ENCODE results near the gene FSTL1. TPM values are rescaled to one million over a fixed set of nuclear protein-coding genes. Genes with fewer than 3 reads are reported as not detected.
"Not testable (repeated sequence)": the region's sequence is repeated elsewhere in the genome, so short reads cannot be mapped to it uniquely, and the experiment has no call there.

Gene FSTL1
- total RNA-seq, 1 donor from 2014 or later: 0.12 TPM

DNA sequence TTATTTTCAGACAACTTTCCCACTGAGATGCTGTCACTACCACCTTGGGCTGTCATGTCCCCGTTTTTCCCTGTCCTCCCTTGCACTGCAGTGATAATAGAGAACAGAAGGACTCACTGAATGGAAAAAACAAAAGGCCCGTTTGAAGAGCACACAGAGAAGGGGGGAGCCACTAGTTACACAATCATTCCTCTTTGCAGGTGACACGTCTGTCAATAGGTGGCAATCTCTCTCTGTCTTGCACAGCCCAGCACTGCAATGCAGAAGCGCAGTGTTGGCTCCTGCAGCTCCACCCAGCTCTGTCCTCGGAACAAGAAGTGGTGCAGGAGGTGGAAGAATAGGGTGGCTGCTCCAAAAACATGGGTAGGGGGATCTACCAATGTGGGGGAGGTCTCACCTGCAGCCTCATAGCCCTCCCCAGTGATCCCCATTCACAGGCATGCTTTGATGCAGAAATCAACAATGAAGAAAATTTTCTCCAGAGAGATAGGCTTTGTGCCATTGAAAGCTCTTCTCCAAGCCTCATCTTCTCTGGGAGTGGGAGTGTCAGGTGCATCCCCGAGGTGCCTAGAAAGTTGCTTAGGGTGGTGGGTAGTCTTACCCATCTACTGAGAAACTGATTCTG, 31.8 kb downstream of the FSTL1 start:
- intact Hi-C loops (cut with micrococcal nuclease): loop anchor here (10.0 kb wide), 1 partner anchor 954 kb away; the partner anchor contains the start of genes POGLUT1 and TMEM39A

DNA sequence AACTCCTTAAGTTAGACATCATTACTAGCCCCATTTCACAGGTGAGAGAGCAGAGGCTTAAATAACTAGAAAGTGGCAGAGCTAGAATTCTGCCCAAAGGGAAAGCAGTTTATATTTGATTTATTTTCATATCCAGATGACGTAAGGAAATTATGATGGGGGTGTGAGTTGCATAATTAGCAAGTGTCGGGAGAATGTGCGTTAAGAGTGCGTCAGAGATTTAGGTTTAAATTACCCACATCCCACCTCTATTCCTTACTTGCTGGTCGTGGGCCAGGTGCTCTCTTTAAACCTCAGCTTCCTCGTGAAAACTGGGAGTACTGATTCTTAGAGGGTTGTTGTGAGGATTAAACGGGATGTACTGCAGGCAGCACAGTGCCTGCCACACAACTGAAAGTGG, 32.3 kb downstream of the FSTL1 start:
- intact Hi-C loops (cut with micrococcal nuclease): loop anchor here (10.0 kb wide), 1 partner anchor 954 kb away; the partner anchor contains the start of genes POGLUT1 and TMEM39A

GRCh38 chr3:120417272-120417911, 33.4 kb downstream of the FSTL1 start:
- intact Hi-C loops (cut with micrococcal nuclease): loop anchor here (1.0 to 10.0 kb wide), 11 partner anchors 68 to 953 kb away; partner anchors contain the start of genes GSK3B, GTF2E1, LRRC58 and NDUFB4

GRCh38 chr3:120416868-120417267, 33.9 kb downstream of the FSTL1 start:
- intact Hi-C loops (cut with micrococcal nuclease): loop anchor here (1.0 to 10.0 kb wide), 11 partner anchors 68 to 952 kb away; partner anchors contain the start of genes GSK3B, GTF2E1, LRRC58 and NDUFB4

DNA sequence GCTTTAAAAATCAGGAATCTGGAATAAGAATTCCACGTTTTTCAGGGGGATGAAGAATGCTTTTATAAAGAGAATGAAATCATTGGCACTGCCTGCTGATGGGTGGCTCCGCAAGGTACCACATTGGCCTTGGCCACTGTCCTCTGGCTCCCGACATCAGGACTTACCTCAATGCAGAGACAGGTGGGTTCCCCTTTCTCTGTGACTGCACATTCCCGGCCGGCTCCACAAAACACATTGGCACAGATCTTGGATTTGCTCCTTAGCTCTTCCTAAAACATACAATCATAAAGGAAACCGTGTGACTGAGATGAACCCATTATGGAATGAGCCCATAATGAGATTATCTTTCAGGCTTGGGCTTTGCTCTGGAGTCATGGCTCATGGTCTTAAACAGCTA, 35.0 kb downstream of the FSTL1 start:
- intact Hi-C loops (cut with micrococcal nuclease): loop anchor here (10.0 kb wide), 1 partner anchor 951 kb away; the partner anchor contains the start of genes POGLUT1 and TMEM39A

DNA sequence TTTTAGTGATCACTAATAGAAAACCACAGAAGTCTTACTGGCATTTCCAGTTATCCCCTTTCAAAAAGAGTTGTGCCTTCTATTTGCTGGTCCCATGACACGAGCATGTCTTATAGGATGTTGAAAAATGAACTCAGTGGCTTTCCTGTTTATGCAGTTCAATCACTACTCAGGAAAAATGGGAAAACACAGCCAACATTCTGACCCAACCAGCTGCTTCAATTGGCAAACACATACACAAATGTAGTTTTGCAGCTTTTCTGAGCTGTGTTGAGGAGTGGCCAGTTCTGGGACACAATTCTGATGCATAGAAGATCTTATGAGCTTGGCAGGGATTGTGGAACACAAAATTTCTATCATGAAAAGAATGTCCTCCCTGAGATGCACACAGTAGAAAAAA, 40.3 kb downstream of the FSTL1 start:
- intact Hi-C loops (cut with micrococcal nuclease): loop anchor here (10.0 kb wide), 1 partner anchor 946 kb away; the partner anchor contains the start of genes POGLUT1 and TMEM39A

DNA sequence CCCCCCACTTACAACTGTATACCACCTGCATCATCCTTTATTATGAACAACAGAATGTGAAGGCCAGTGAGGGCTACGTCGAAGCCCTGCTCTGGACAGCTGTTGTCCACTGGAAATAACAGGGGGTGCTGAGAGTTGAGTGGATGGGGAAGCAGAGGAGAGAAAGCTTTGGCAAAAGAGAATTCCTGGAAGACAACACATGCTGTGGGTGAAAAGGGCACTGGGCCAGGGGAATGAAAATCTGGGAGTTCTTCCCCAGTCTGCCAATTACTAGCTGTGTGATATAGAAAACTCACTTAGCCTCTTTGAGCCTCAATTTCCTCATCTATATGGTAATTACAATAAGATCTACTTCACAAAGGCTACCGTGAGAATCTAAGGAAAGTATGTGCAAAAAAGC, 40.7 kb downstream of the FSTL1 start:
- intact Hi-C loops (cut with micrococcal nuclease): loop anchor here (10.0 kb wide), 1 partner anchor 945 kb away; the partner anchor contains the start of genes POGLUT1 and TMEM39A

GRCh38 chr3:120407508-120408287, 43.1 kb downstream of the FSTL1 start:
- intact Hi-C loops (cut with micrococcal nuclease): no loop called here

- intact Hi-C loops (cut with micrococcal nuclease): no loop called here
These were observed 45.9 kb downstream of the FSTL1 start for GRCh38 chr3:120404876-120405275.

DNA sequence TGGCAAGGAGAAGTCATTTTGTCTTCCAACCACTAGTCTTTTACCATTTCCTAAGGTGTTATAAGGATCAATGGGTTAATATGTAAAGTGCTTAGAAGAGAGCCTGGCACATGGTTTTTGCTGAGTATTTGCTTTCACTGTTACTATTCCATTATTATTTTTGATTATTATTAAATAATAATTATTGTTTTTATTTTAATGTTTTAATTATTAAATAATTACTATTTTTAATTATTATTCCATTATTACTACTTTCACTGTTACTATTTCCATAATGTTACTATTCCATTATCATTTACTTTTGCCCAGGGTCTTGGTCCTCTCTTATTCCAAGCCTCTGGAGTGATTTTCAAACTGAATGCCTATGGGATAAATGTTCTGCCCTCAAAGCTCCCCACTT, 48.5 kb downstream of the FSTL1 start:
- intact Hi-C loops (cut with micrococcal nuclease): no loop called here

DNA sequence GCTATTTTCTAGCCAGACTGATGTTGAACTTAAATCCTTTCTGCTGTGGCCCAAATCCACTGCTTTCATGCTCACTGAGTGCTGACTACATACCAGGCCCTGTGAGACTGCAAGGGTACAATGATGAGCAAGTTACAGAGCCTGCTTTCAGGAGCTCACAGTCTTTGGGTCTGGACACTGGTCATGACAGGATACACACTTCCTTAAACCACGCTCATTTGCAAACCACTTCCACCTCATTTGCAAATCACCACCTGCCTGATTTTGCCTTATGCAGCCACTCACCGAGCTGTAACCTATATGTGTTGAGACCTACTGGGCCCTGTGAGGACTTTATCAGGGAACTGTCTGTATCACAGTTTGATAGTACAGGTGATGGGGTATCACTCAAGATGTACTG, 51.4 kb downstream of the FSTL1 start:
- intact Hi-C loops (cut with micrococcal nuclease): no loop called here

DNA sequence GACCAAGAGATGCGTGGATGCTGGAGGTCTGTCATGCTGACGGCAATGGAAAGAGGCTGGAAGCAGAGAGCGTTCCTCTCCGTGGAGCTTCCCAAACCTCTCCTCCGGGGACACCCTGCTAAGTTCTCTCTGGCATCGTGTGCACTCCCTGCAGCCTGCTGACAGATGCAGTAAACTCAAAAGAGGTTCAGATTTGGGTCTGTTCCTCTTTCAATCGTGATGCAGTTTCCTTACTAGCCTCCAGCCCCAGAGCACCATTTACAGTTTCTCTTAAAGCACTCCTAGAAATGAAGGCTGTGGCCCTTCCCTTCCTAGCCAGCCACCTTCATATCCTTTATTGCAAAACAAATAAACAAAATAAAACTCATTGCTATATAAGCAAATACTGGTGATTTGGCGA, 54.3 kb downstream of the FSTL1 start:
- intact Hi-C loops (cut with micrococcal nuclease): no loop called here

DNA sequence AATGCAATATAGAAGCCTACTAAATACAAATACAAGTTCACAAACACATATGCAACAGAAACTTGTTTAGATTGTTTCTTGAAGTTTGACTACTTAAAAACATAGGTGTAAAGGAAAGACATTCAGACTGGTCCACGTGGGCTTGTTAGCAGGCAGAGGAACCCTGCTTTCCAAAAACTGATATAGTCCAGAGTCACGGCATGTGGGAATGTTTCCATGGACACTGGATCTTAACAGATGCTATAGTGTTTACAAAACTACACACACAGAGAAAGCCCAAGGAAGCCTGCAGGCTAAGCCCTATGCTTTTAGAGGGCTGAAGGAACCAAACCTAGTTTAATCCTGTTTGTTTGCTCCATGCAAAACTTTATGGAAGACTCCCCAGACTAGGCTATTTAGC, 56.4 kb downstream of the FSTL1 start:
- intact Hi-C loops (cut with micrococcal nuclease): no loop called here

DNA sequence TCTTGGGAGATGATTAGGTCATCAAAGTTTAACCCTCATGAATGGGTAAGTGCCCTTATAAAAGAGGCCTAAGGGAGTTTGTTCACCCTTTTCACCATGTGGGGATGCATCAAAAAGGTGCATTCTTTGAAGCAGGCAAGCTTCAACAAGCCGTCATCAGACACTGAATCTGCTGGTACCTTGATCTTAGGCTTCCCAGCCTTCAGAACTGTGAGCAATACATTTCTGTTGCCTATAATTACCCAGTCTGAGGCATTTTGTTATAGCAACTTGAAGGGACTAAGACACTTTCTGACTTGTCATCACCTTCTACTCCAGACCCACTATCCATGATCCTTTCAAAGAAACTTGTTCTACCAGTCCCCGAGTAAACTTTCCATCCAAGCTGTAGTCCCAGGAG, 57.0 kb downstream of the FSTL1 start:
- intact Hi-C loops (cut with micrococcal nuclease): no loop called here

GRCh38 chr3:120393243-120393642, 57.5 kb downstream of the FSTL1 start:
- intact Hi-C loops (cut with micrococcal nuclease): no loop called here

GRCh38 chr3:120382941-120383447, 67.8 kb downstream of the FSTL1 start:
- intact Hi-C loops (cut with micrococcal nuclease): no loop called here

- intact Hi-C loops (cut with micrococcal nuclease): no loop called here
These were observed 69.3 kb downstream of the FSTL1 start for GRCh38 chr3:120381503-120381902.

GRCh38 chr3:120377948-120378347, 72.8 kb downstream of the FSTL1 start:
- intact Hi-C loops (cut with micrococcal nuclease): not testable (repeated sequence)

- intact Hi-C loops (cut with micrococcal nuclease): no loop called here
These were observed 80.3 kb downstream of the FSTL1 start for GRCh38 chr3:120370463-120370862.

DNA sequence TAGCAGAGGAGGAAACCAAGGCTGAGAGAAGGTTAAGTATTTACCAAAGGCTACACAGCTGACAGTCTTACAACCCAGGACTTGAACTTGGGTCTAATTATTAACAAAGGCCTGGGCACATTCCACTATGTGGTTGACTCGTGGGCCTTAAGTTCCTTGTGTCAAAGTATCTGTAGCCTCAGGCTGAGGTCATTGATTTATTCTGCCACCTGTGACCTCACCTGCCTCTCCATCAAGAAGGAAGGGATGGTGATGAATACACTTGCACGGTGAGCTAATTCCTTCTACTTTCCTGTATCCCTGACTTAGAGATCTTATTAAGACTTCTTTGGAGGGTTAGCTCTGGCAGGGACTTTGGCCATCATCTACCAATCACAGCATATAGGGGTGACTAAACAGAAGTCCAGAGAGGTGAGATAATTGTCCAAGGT, 81.7 kb downstream of the FSTL1 start:
- intact Hi-C loops (cut with micrococcal nuclease): no loop called here

DNA sequence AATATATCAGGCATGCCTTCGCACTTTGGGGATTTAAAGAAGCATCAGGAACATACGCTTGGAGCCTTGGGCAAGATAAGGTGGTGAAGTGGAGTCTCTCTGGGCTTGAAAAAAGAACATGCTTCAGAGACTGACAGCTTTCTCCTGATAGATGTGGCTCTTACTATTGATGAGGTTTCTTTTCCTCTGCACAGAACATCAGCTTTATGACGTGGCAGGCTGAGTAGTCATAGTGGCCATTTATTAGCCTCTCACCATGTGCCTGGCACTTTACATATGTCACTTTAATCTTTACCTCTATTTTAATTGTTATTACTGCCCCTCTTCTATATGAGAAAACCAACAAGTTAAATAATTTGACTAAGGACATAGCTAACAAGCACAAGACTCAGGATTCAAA, 82.6 kb downstream of the FSTL1 start:
- intact Hi-C loops (cut with micrococcal nuclease): no loop called here

- intact Hi-C loops (cut with micrococcal nuclease): no loop called here
These were observed 86.0 kb downstream of the FSTL1 start for GRCh38 chr3:120364821-120365220.

Measured in T-helper 1 cell treated with Interleukin-12 subunit alpha and Interleukin-12 subunit beta and Interleukin-4 antibody, amounts not matched to agents 30 ng/mL and 1 ng/mL, for 36 hours (primary cell).